Muscle layer of duodenum (tissue), 2 donors: ENCODE results near the gene DENND4A.
"Not testable (repeated sequence)": the region's sequence is repeated elsewhere in the genome, so short reads cannot be mapped to it uniquely, and the experiment has no call there.

Experiments
- H3K27ac ChIP-seq: one replicate; pipeline ENCODE4 v1.7.0; 2013; ENCODE audit warnings: mild to moderate bottlenecking, low read length
- H3K27me3 ChIP-seq: one replicate; pipeline ENCODE4 v1.7.0; 2013; ENCODE audit warnings: low read depth, mild to moderate bottlenecking, control low read depth, low read length
- H3K36me3 ChIP-seq, 2 donors: one replicate each; pipeline ENCODE4 v1.7.0; 2013; ENCODE audit warnings: low read length in 2 of 2, control low read depth in 1 of 2, mild to moderate bottlenecking in 1 of 2; ENCODE audit not compliant: insufficient read depth in 2 of 2, control insufficient read depth in 1 of 2
- H3K4me1 ChIP-seq, 2 donors: one replicate each; pipeline ENCODE4 v1.7.0; 2013; ENCODE audit warnings: low read length in 2 of 2, mild to moderate bottlenecking in 2 of 2, control low read depth in 1 of 2, moderate library complexity in 1 of 2; ENCODE audit not compliant: insufficient read depth in 2 of 2, control insufficient read depth in 1 of 2
- H3K4me3 ChIP-seq, 2 donors: one replicate each; pipeline ENCODE4 v1.7.0; 2013; ENCODE audit warnings: low read length in 2 of 2, low read depth in 1 of 2, mild to moderate bottlenecking in 1 of 2
- H3K9me3 ChIP-seq, 2 donors: one replicate each; pipeline ENCODE4 v1.7.0; 2013; ENCODE audit warnings: low read length in 2 of 2, control low read depth in 1 of 2, mild to moderate bottlenecking in 1 of 2; ENCODE audit not compliant: control insufficient read depth in 1 of 2
- donor health status: healthy.

The DENND4A gene

GRCh38 chr15:65783872-65784271 is 8.2 kb downstream of the DENND4A start:
- no peak overlapping the region for H3K4me3 ChIP-seq
- H3K27ac ChIP-seq: no peak overlapping the region

GRCh38 chr15:65782096-65782495 is 10.0 kb downstream of the DENND4A start:
- H3K27ac ChIP-seq: no peak overlapping the region
- no peaks in the 10 kb centered on the region for H3K27me3 ChIP-seq
- H3K9me3 ChIP-seq: no peaks in the 10 kb centered on the region
- no peaks in the 10 kb centered on the region for H3K36me3 ChIP-seq
- H3K4me3 ChIP-seq: no peak overlapping the region
- H3K4me1 ChIP-seq: peaks cover under 1% of the 10 kb centered on the region in 2 donors

More at GRCh38 chr15:65783872-65784271, 8.2 kb downstream of the DENND4A start:
- no peaks in the 10 kb centered on the region for H3K27me3 ChIP-seq
- peaks cover 4 to 8% of the 10 kb centered on the region in 2 donors for H3K4me1 ChIP-seq
- no peaks in the 10 kb centered on the region for H3K36me3 ChIP-seq
- no peaks in the 10 kb centered on the region for H3K9me3 ChIP-seq

- H3K4me1 ChIP-seq, H3K27ac ChIP-seq: not testable (repeated sequence)
Observed at GRCh38 chr15:65778701-65779100, 13.4 kb downstream of the DENND4A start.

GRCh38 chr15:65778269-65778668 is 13.8 kb downstream of the DENND4A start:
- no peaks in the 10 kb centered on the region for H3K27me3 ChIP-seq
- H3K27ac ChIP-seq: no peak overlapping the region
- no peaks in the 10 kb centered on the region for H3K9me3 ChIP-seq
- no peaks in the 10 kb centered on the region for H3K36me3 ChIP-seq
- H3K4me3 ChIP-seq: no peak overlapping the region
- no peaks in the 10 kb centered on the region for H3K4me1 ChIP-seq

More at GRCh38 chr15:65778701-65779100, 13.4 kb downstream of the DENND4A start:
- not testable (repeated sequence) for H3K27me3 ChIP-seq, H3K9me3 ChIP-seq, H3K36me3 ChIP-seq, H3K4me3 ChIP-seq

GRCh38 chr15:65777843-65778242 is 14.2 kb downstream of the DENND4A start:
- H3K27ac ChIP-seq: no peak overlapping the region
- H3K27me3 ChIP-seq: no peaks in the 10 kb centered on the region
- H3K9me3 ChIP-seq: no peaks in the 10 kb centered on the region
- peaks cover 0 to 1% of the 10 kb centered on the region in 2 donors for H3K4me1 ChIP-seq
- no peak overlapping the region for H3K4me3 ChIP-seq
- no peaks in the 10 kb centered on the region for H3K36me3 ChIP-seq

- Histone ChIP-seq H3K9me3 (no peaks in the 10 kb centered on the region), H3K27ac (no peak overlapping the region), H3K4me3 (no peak overlapping the region), H3K4me1 (peaks cover 0 to 4% of the 10 kb centered on the region in 2 donors), H3K36me3 (no peaks in the 10 kb centered on the region), H3K27me3 (no peaks in the 10 kb centered on the region)
Observed at GRCh38 chr15:65777053-65777452, 15.0 kb downstream of the DENND4A start.

- Histone ChIP-seq H3K27ac (no peak overlapping the region), H3K27me3 (no peaks in the 10 kb centered on the region), H3K36me3 (no peaks in the 10 kb centered on the region), H3K4me1 (peaks cover 0 to 4% of the 10 kb centered on the region in 2 donors), H3K9me3 (no peaks in the 10 kb centered on the region), H3K4me3 (no peak overlapping the region)
Observed at GRCh38 chr15:65773386-65774111, 18.5 kb downstream of the DENND4A start.

- no peak overlapping the region for H3K27ac ChIP-seq
- H3K9me3 ChIP-seq: no peaks in the 10 kb centered on the region
- H3K27me3 ChIP-seq: no peaks in the 10 kb centered on the region
- peaks cover 0 to 4% of the 10 kb centered on the region in 2 donors for H3K4me1 ChIP-seq
- H3K36me3 ChIP-seq: no peaks in the 10 kb centered on the region
- no peak overlapping the region for H3K4me3 ChIP-seq
Observed at GRCh38 chr15:65772930-65773329, 19.2 kb downstream of the DENND4A start.

GRCh38 chr15:65771870-65772269 is 20.2 kb downstream of the DENND4A start:
- Histone ChIP-seq H3K27ac (no peak overlapping the region), H3K36me3 (no peaks in the 10 kb centered on the region), H3K4me1 (peaks cover 2 to 12% of the 10 kb centered on the region in 2 donors), H3K27me3 (no peaks in the 10 kb centered on the region), H3K4me3 (no peak overlapping the region), H3K9me3 (no peaks in the 10 kb centered on the region)

GRCh38 chr15:65769482-65769881 is 22.6 kb downstream of the DENND4A start:
- Histone ChIP-seq H3K27ac (no peak overlapping the region), H3K9me3 (no peaks in the 10 kb centered on the region), H3K27me3 (no peaks in the 10 kb centered on the region), H3K4me1 (peaks cover 9 to 24% of the 10 kb centered on the region in 2 donors), H3K4me3 (no peak overlapping the region), H3K36me3 (no peaks in the 10 kb centered on the region)

- Histone ChIP-seq H3K27ac (no peak overlapping the region), H3K9me3 (no peaks in the 10 kb centered on the region), H3K27me3 (no peaks in the 10 kb centered on the region), H3K4me3 (no peak overlapping the region), H3K36me3 (no peaks in the 10 kb centered on the region), H3K4me1 (peaks cover 9 to 29% of the 10 kb centered on the region in 2 donors)
Observed at GRCh38 chr15:65767895-65768294, 24.2 kb downstream of the DENND4A start.

GRCh38 chr15:65767264-65767595 is 24.9 kb downstream of the DENND4A start:
- H3K4me1 ChIP-seq: peaks cover 9 to 26% of the 10 kb centered on the region in 2 donors
- no peak overlapping the region for H3K4me3 ChIP-seq
- H3K36me3 ChIP-seq: no peaks in the 10 kb centered on the region
- H3K9me3 ChIP-seq: no peaks in the 10 kb centered on the region
- no peak overlapping the region for H3K27ac ChIP-seq
- no peaks in the 10 kb centered on the region for H3K27me3 ChIP-seq
